ENCODE results near the gene CHST13.

Gene CHST13

GRCh38 chr3:126525091-126525852 is 1.3 kb downstream of the CHST13 start:
- no peak overlapping the region for H3K4me3 ChIP-seq (ENCODE audit: insufficient read depth, low read depth, low read length)
- WGBS, 2 experiments, result 85% methylated on average over 12 of the region's 12 CpGs
- H3K27me3 ChIP-seq (ENCODE audit: control insufficient read depth, insufficient read depth, low read length, poor library complexity, severe bottlenecking), result peaks cover 36% of the 10 kb centered on the region
- H3K9me3 ChIP-seq (ENCODE audit: control insufficient read depth, low read length), result no peaks in the 10 kb centered on the region
- no peaks in the 10 kb centered on the region for H3K36me3 ChIP-seq (ENCODE audit: control insufficient read depth, insufficient read depth, low read length)
- H3K27ac ChIP-seq (ENCODE audit: insufficient read depth, low read depth, low read length, poor library complexity, severe bottlenecking), result no peak overlapping the region
- H3K4me1 ChIP-seq (ENCODE audit: control insufficient read depth, insufficient read depth, low read length), result peaks cover 9% of the 10 kb centered on the region

GRCh38 chr3:126525853-126526667 is 2.1 kb downstream of the CHST13 start:
- WGBS, 2 experiments, result 90% methylated on average over 8 of the region's 8 CpGs
- peaks cover 36% of the 10 kb centered on the region for H3K27me3 ChIP-seq (ENCODE audit: control insufficient read depth, insufficient read depth, low read length, poor library complexity, severe bottlenecking)

GRCh38 chr3:126526668-126527005 is 2.7 kb downstream of the CHST13 start:
- Histone ChIP-seq H3K4me1 (ENCODE audit: control insufficient read depth, insufficient read depth, low read length) (peaks cover 9% of the 10 kb centered on the region), H3K4me3 (ENCODE audit: insufficient read depth, low read depth, low read length) (no peak overlapping the region), H3K27me3 (ENCODE audit: control insufficient read depth, insufficient read depth, low read length, poor library complexity, severe bottlenecking) (peaks cover 36% of the 10 kb centered on the region), H3K27ac (ENCODE audit: insufficient read depth, low read depth, low read length, poor library complexity, severe bottlenecking) (no peak overlapping the region), H3K36me3 (ENCODE audit: control insufficient read depth, insufficient read depth, low read length) (no peaks in the 10 kb centered on the region), H3K9me3 (ENCODE audit: control insufficient read depth, low read length) (no peaks in the 10 kb centered on the region)
- 95 to 96% methylated on average over 7 of the region's 7 CpGs for WGBS, 2 experiments

More at GRCh38 chr3:126525853-126526667, 2.1 kb downstream of the CHST13 start:
- no peaks in the 10 kb centered on the region for H3K36me3 ChIP-seq (ENCODE audit: control insufficient read depth, insufficient read depth, low read length)
- no peaks in the 10 kb centered on the region for H3K9me3 ChIP-seq (ENCODE audit: control insufficient read depth, low read length)
- no peak overlapping the region for H3K4me3 ChIP-seq (ENCODE audit: insufficient read depth, low read depth, low read length)
- peaks cover 9% of the 10 kb centered on the region for H3K4me1 ChIP-seq (ENCODE audit: control insufficient read depth, insufficient read depth, low read length)
- no peak overlapping the region for H3K27ac ChIP-seq (ENCODE audit: insufficient read depth, low read depth, low read length, poor library complexity, severe bottlenecking)

GRCh38 chr3:126527006-126527405 is 3.1 kb downstream of the CHST13 start:
- no peaks in the 10 kb centered on the region for H3K36me3 ChIP-seq (ENCODE audit: control insufficient read depth, insufficient read depth, low read length)
- H3K9me3 ChIP-seq (ENCODE audit: control insufficient read depth, low read length), result no peaks in the 10 kb centered on the region
- WGBS, 2 experiments, result 85 to 90% methylated on average over 7 of the region's 7 CpGs
- no peak overlapping the region for H3K4me3 ChIP-seq (ENCODE audit: insufficient read depth, low read depth, low read length)
- peaks cover 9% of the 10 kb centered on the region for H3K4me1 ChIP-seq (ENCODE audit: control insufficient read depth, insufficient read depth, low read length)
- no peak overlapping the region for H3K27ac ChIP-seq (ENCODE audit: insufficient read depth, low read depth, low read length, poor library complexity, severe bottlenecking)
- peaks cover 36% of the 10 kb centered on the region for H3K27me3 ChIP-seq (ENCODE audit: control insufficient read depth, insufficient read depth, low read length, poor library complexity, severe bottlenecking)

GRCh38 chr3:126527455-126528211 is 3.7 kb downstream of the CHST13 start:
- no peaks in the 10 kb centered on the region for H3K9me3 ChIP-seq (ENCODE audit: control insufficient read depth, low read length)
- H3K27me3 ChIP-seq (ENCODE audit: control insufficient read depth, insufficient read depth, low read length, poor library complexity, severe bottlenecking), result peaks cover 32% of the 10 kb centered on the region
- no peaks in the 10 kb centered on the region for H3K36me3 ChIP-seq (ENCODE audit: control insufficient read depth, insufficient read depth, low read length)
- H3K27ac ChIP-seq (ENCODE audit: insufficient read depth, low read depth, low read length, poor library complexity, severe bottlenecking), result no peak overlapping the region
- no peak overlapping the region for H3K4me3 ChIP-seq (ENCODE audit: insufficient read depth, low read depth, low read length)
- H3K4me1 ChIP-seq (ENCODE audit: control insufficient read depth, insufficient read depth, low read length), result peaks cover 9% of the 10 kb centered on the region
- WGBS, 2 experiments, result 71 to 72% methylated on average over 6 of the region's 6 CpGs

GRCh38 chr3:126528419-126528799 is 4.5 kb downstream of the CHST13 start:
- WGBS, 2 experiments, result 79 to 82% methylated on average over 5 of the region's 5 CpGs
- H3K27ac ChIP-seq (ENCODE audit: insufficient read depth, low read depth, low read length, poor library complexity, severe bottlenecking), result no peak overlapping the region
- no peaks in the 10 kb centered on the region for H3K9me3 ChIP-seq (ENCODE audit: control insufficient read depth, low read length)
- peaks cover 9% of the 10 kb centered on the region for H3K4me1 ChIP-seq (ENCODE audit: control insufficient read depth, insufficient read depth, low read length)
- H3K4me3 ChIP-seq (ENCODE audit: insufficient read depth, low read depth, low read length), result no peak overlapping the region
- no peaks in the 10 kb centered on the region for H3K36me3 ChIP-seq (ENCODE audit: control insufficient read depth, insufficient read depth, low read length)
- peaks cover 24% of the 10 kb centered on the region for H3K27me3 ChIP-seq (ENCODE audit: control insufficient read depth, insufficient read depth, low read length, poor library complexity, severe bottlenecking)

- no peak overlapping the region for H3K4me3 ChIP-seq (ENCODE audit: insufficient read depth, low read depth, low read length)
- H3K27ac ChIP-seq (ENCODE audit: insufficient read depth, low read depth, low read length, poor library complexity, severe bottlenecking), result no peak overlapping the region
- H3K9me3 ChIP-seq (ENCODE audit: control insufficient read depth, low read length), result no peaks in the 10 kb centered on the region
- H3K27me3 ChIP-seq (ENCODE audit: control insufficient read depth, insufficient read depth, low read length, poor library complexity, severe bottlenecking), result peaks cover 18% of the 10 kb centered on the region
- H3K36me3 ChIP-seq (ENCODE audit: control insufficient read depth, insufficient read depth, low read length), result no peaks in the 10 kb centered on the region
- H3K4me1 ChIP-seq (ENCODE audit: control insufficient read depth, insufficient read depth, low read length), result peaks cover 9% of the 10 kb centered on the region
- 90 to 94% methylated on average over 14 of the region's 14 CpGs for WGBS, 2 experiments
Measured at GRCh38 chr3:126528800-126529541, 5.0 kb downstream of the CHST13 start.

- Histone ChIP-seq H3K4me3 (ENCODE audit: insufficient read depth, low read depth, low read length) (no peak overlapping the region), H3K36me3 (ENCODE audit: control insufficient read depth, insufficient read depth, low read length) (no peaks in the 10 kb centered on the region), H3K9me3 (ENCODE audit: control insufficient read depth, low read length) (no peaks in the 10 kb centered on the region), H3K27ac (ENCODE audit: insufficient read depth, low read depth, low read length, poor library complexity, severe bottlenecking) (no peak overlapping the region), H3K4me1 (ENCODE audit: control insufficient read depth, insufficient read depth, low read length) (peaks cover 8% of the 10 kb centered on the region), H3K27me3 (ENCODE audit: control insufficient read depth, insufficient read depth, low read length, poor library complexity, severe bottlenecking) (peaks cover 15% of the 10 kb centered on the region)
- 69 to 71% methylated on average over 7 of the region's 7 CpGs for WGBS, 2 experiments
Measured at GRCh38 chr3:126529585-126530170, 5.7 kb downstream of the CHST13 start.

GRCh38 chr3:126530171-126531050 is 6.5 kb downstream of the CHST13 start:
- Histone ChIP-seq H3K4me1 (ENCODE audit: control insufficient read depth, insufficient read depth, low read length) (peaks cover 5% of the 10 kb centered on the region), H3K9me3 (ENCODE audit: control insufficient read depth, low read length) (no peaks in the 10 kb centered on the region), H3K27me3 (ENCODE audit: control insufficient read depth, insufficient read depth, low read length, poor library complexity, severe bottlenecking) (peaks cover 8% of the 10 kb centered on the region), H3K4me3 (ENCODE audit: insufficient read depth, low read depth, low read length) (no peak overlapping the region), H3K27ac (ENCODE audit: insufficient read depth, low read depth, low read length, poor library complexity, severe bottlenecking) (no peak overlapping the region), H3K36me3 (ENCODE audit: control insufficient read depth, insufficient read depth, low read length) (no peaks in the 10 kb centered on the region)
- WGBS, 2 experiments, result 86 to 88% methylated on average over 18 of the region's 18 CpGs

All from ectodermal cell (in vitro differentiated cells).